ENCODE data around the gene GSE1. TPM values are rescaled to one million over a fixed set of nuclear protein-coding genes. Genes with fewer than 3 reads are reported as not detected.

The GSE1 gene
- total RNA-seq (92.8 TPM), polyA plus RNA-seq (ENCODE audit: insufficient read depth, low read depth, low replicate concordance) (9.5 TPM)
- long read RNA-seq, donor 1, partial matches to known transcripts: 0 of 1 reads
- long read RNA-seq, donor 1, other reads (novel, unspliced or antisense): 0 of 1 reads
- long read RNA-seq, donor 2, partial matches to known transcripts: 0 of 1 reads
- long read RNA-seq, donor 2, other reads (novel, unspliced or antisense): 0 of 1 reads
- long read RNA-seq, donor 3, partial matches to known transcripts: 6 of 9 reads
- long read RNA-seq, donor 3, other reads (novel, unspliced or antisense): 0 of 9 reads
- long read RNA-seq, donor 4, full-length matches to known transcripts: 3 of 10 reads
- long read RNA-seq, donor 4, partial matches to known transcripts: 7 of 10 reads
- long read RNA-seq, donor 4, other reads (novel, unspliced or antisense): 0 of 10 reads
- long read RNA-seq, donor 5: 0 reads
- long read RNA-seq, donor 6, partial matches to known transcripts: 0 of 1 reads
- long read RNA-seq, donor 6, other reads (novel, unspliced or antisense): 0 of 1 reads
- long read RNA-seq, donor 7, full-length matches to known transcripts: 1 of 94 reads
- long read RNA-seq, donor 7, partial matches to known transcripts: 40 of 94 reads
- long read RNA-seq, donor 7, other reads (novel, unspliced or antisense): 53 of 94 reads
- long read RNA-seq, donor 8, partial matches to known transcripts: 0 of 1 reads
- long read RNA-seq, donor 8, other reads (novel, unspliced or antisense): 0 of 1 reads
- long read RNA-seq, donor 9: 0 reads
- long read RNA-seq, donor 10, partial matches to known transcripts: 31 of 32 reads
- long read RNA-seq, donor 10, other reads (novel, unspliced or antisense): 0 of 32 reads

GRCh38 chr16:85612801-85613603 lies at the start of gene GSE1:
TSS of gene GSE1 (plus strand) at chr16:85613322. CDS start at chr16:85613392, 70 bp downstream.
- Histone ChIP-seq H3K9ac (ENCODE audit: low read length in 3 of 3) (peak within 1 kb of the TSS in 2 of 3 donors; percentile 24 to 80), H3K4me3 (ENCODE audit: low read length in 3 of 3) (peak within 1 kb of the TSS in 2 of 3 donors; percentile 58 to 64), H3K36me3 (ENCODE audit: control insufficient read depth in 2 of 3, insufficient read depth in 3 of 3, low read length in 3 of 3) (no peaks in the 10 kb centered on the region), H3K9me3 (ENCODE audit: control insufficient read depth in 2 of 3, insufficient read depth in 1 of 3, low read length in 3 of 3) (no peaks in the 10 kb centered on the region), H3K27me3 (ENCODE audit: control insufficient read depth, insufficient read depth, low read length) (no peaks in the 10 kb centered on the region), H3K4me1 (ENCODE audit: control insufficient read depth in 2 of 3, insufficient read depth in 2 of 3, low read depth in 1 of 3, low read length in 3 of 3) (peaks cover 0 to 49% (median 27%) of the 10 kb centered on the region in 3 donors), H3K27ac (ENCODE audit: low read depth in 2 of 2, low read length in 2 of 2) (peak within 1 kb of the TSS; percentile 92 to 96)
- no peak for FAIRE-seq
- intact Hi-C loops (cut with DNase I): no loop called here
- TF ChIP-seq CTCF (IDR thresholded peaks at IDR 0.05; ENCODE audit: borderline replicate concordance, extremely low read depth, insufficient read depth): no peak
- DNase-seq: peak; percentile 96 to 98 (median 96)

- peak; percentile 47 for TF ChIP-seq CTCF (IDR thresholded peaks at IDR 0.05; ENCODE audit: borderline replicate concordance, extremely low read depth, insufficient read depth)
Observed at GRCh38 chr16:85563515-85564276, 49.4 kb upstream of the GSE1 start.

More at GRCh38 chr16:85563515-85564276, 49.4 kb upstream of the GSE1 start:
- intact Hi-C loops (cut with DNase I): no loop called here
- Histone ChIP-seq H3K4me1 (ENCODE audit: control insufficient read depth in 2 of 3, insufficient read depth in 2 of 3, low read depth in 1 of 3, low read length in 3 of 3) (peaks cover 6 to 60% (median 53%) of the 10 kb centered on the region in 3 donors), H3K9ac (ENCODE audit: low read length in 3 of 3) (peak overlapping the region in 2 of 3 donors; percentile 7 to 34), H3K36me3 (ENCODE audit: control insufficient read depth in 2 of 3, insufficient read depth in 3 of 3, low read length in 3 of 3) (no peaks in the 10 kb centered on the region), H3K27ac (ENCODE audit: low read depth in 2 of 2, low read length in 2 of 2) (peak overlapping the region; percentile 80 to 84), H3K9me3 (ENCODE audit: control insufficient read depth in 2 of 3, insufficient read depth in 1 of 3, low read length in 3 of 3) (no peaks in the 10 kb centered on the region), H3K27me3 (ENCODE audit: control insufficient read depth, insufficient read depth, low read length) (no peaks in the 10 kb centered on the region), H3K4me3 (ENCODE audit: low read length in 3 of 3) (peak overlapping the region in 1 of 3 donors; percentile 37)
- FAIRE-seq: no peak
- peak; percentile 78 to 97 (median 87) for DNase-seq

Measured in kidney (tissue), 22 donors.